K562 (cell line): ENCODE measurements around the gene HMBS. TPM values are rescaled to one million over a fixed set of nuclear protein-coding genes. Genes with fewer than 3 reads are reported as not detected.

Experiments
- ATAC-seq: fragments of 200-7000 bp; cut with Tn5 transposase; 3 replicates; pipeline ENCODE4 v1.9.1; 2020; ENCODE audit warnings: moderate library complexity
- BruUV-seq: library from RNA; stranded (reverse); fragments of 400-500 nt; replicated peaks from 2 replicates; lab custom pipeline; 2021; lab: Mats Ljungman, UMichigan
- CTCF ChIA-PET: fragments of 300-600 bp; formaldehyde crosslinking; extraction: SDS; loops from one replicate; lab custom pipeline; 2021; ENCODE audit warnings: low intra/inter-chr PET ratio; lab: Yijun Ruan, JAX
- POLR2A ChIA-PET: fragments of 300-600, 350-650 bp; sonication (Branson Sonifier 250); formaldehyde crosslinking; extraction: SDS; loops from one replicate; lab custom pipeline; 2021; ENCODE audit warnings: antibody characterized with exemption, inconsistent platforms; lab: Yijun Ruan, JAX
- DNase-seq, 4 experiments: peaks; one replicate each; pipeline versions ENCODE4 v3.0.0 to v3.0.0-alpha.2; 2011 to 2018; ENCODE audit warnings: low spot score in 3 of 4, mixed read lengths in 3 of 4; ENCODE audit errors: extremely low read depth in 1 of 4
- FAIRE-seq: peaks from 2 replicates; lab custom pipeline; 2011; peaks lifted over from hg19 to GRCh38; lab: Jason Lieb, UNC
- H2AFZ ChIP-seq: 2 replicates; pipeline ENCODE4 v1.6.0; 2011; ENCODE audit warnings: low read depth, low read length, control low read depth, inconsistent platforms
- H3K27ac ChIP-seq: fragments of 200-600 bp; 3 replicates; pipeline ENCODE4 v1.8.0; 2011; ENCODE audit warnings: low read depth, mild to moderate bottlenecking, control low read depth, inconsistent platforms, low read length, moderate library complexity, mixed read lengths; ENCODE audit errors: extremely low read depth
- H3K27me3 ChIP-seq, 2 experiments: fragments of 300-600 bp in 1 of 2; 2 replicates in 1 of 2; 3 replicates in 1 of 2; pipeline versions ENCODE4 v1.6.0 to v1.8.0; 2011; ENCODE audit warnings: inconsistent platforms in 2 of 2, low read length in 2 of 2, mild to moderate bottlenecking in 1 of 2, mixed read lengths in 1 of 2, moderate library complexity in 1 of 2; ENCODE audit not compliant: control insufficient read depth in 2 of 2, insufficient read depth in 2 of 2
- H3K36me3 ChIP-seq: fragments of 300-600 bp; 3 replicates; pipeline ENCODE4 v1.8.0; 2011; ENCODE audit warnings: mild to moderate bottlenecking, low read length, inconsistent platforms; ENCODE audit not compliant: control insufficient read depth, insufficient read depth
- H3K4me1 ChIP-seq, 2 experiments: fragments of 200-600 bp in 1 of 2; replicated peaks in 1 of 2; 2 replicates in 1 of 2; 3 replicates in 1 of 2; pipeline versions ENCODE4 v1.5.1 to v1.8.0; 2011; ENCODE audit warnings: inconsistent platforms in 2 of 2, low read length in 2 of 2, mild to moderate bottlenecking in 1 of 2, mixed read lengths in 1 of 2, moderate library complexity in 1 of 2; ENCODE audit not compliant: control insufficient read depth in 2 of 2, insufficient read depth in 2 of 2
- H3K4me2 ChIP-seq: 2 replicates; pipeline ENCODE4 v1.6.1; 2011; ENCODE audit warnings: low read length, control low read depth, inconsistent platforms, mixed read lengths; ENCODE audit not compliant: insufficient read depth
- H3K4me3 ChIP-seq: fragments of 200-600 bp; sonication (generic), shearing (Covaris generic); 2 replicates; pipeline ENCODE4 v1.5.1; 2016; ENCODE audit warnings: control low read depth, inconsistent platforms
- H3K79me2 ChIP-seq: fragments of 200-600 bp; 3 replicates; pipeline ENCODE4 v1.8.0; 2011; ENCODE audit warnings: low read length, inconsistent platforms; ENCODE audit not compliant: control insufficient read depth, insufficient read depth
- H3K9ac ChIP-seq, 2 experiments: 2 replicates each; pipeline versions ENCODE4 v1.6.0 to v1.6.1; 2011; ENCODE audit warnings: low read depth in 2 of 2, low read length in 2 of 2, control low read depth in 1 of 2, inconsistent platforms in 1 of 2, mild to moderate bottlenecking in 1 of 2, mixed read lengths in 1 of 2; ENCODE audit not compliant: insufficient read depth in 1 of 2
- H3K9me1 ChIP-seq: one replicate; pipeline ENCODE4 v1.6.0; 2011; ENCODE audit warnings: inconsistent platforms, mild to moderate bottlenecking, low read length, moderate library complexity; ENCODE audit not compliant: control insufficient read depth, insufficient read depth
- H3K9me3 ChIP-seq: replicated peaks from 2 replicates; pipeline ENCODE4 v1.5.1; 2011; ENCODE audit warnings: low read depth, low read length, inconsistent platforms; ENCODE audit not compliant: control insufficient read depth, insufficient read depth
- H4K20me1 ChIP-seq: replicated peaks from 2 replicates; pipeline ENCODE4 v1.6.1; 2011; ENCODE audit warnings: low read length, inconsistent platforms, mixed read lengths; ENCODE audit not compliant: control insufficient read depth, insufficient read depth
- GABPA ChIP-seq: fragments of 200-800 bp; sonication (Bioruptor generic); conservative IDR thresholded peaks from 2 replicates; pipeline ENCODE4 v1.6.1; 2016; ENCODE audit warnings: low read depth, missing genetic modification characterization, missing compliant biosample characterization
- HNRNPUL1 ChIP-seq: fragments of 200-400 bp; formaldehyde crosslinking; IDR thresholded peaks from 2 replicates; pipeline ENCODE4 v1.6.1; 2017; ENCODE audit warnings: low read length
- MEF2A ChIP-seq: IDR thresholded peaks from 2 replicates; pipeline ENCODE4 v1.6.1; 2011; ENCODE audit warnings: low read depth, mild to moderate bottlenecking, low read length, moderate library complexity; ENCODE audit not compliant: control insufficient read depth
- MYC ChIP-seq, 2 experiments: fragments of 250-450 bp in 1 of 2; sonication (Bioruptor Pico) in 1 of 2; IDR thresholded peaks; 2 replicates each; pipeline versions ENCODE4 v1.5.1 to v1.6.1; 2012 to 2021; ENCODE audit warnings: low read depth in 2 of 2, borderline replicate concordance in 1 of 2, improper control_type of control experiment in 1 of 2, low read length in 1 of 2, mild to moderate bottlenecking in 1 of 2, moderate library complexity in 1 of 2
- ZEB2 ChIP-seq: fragments of 450-650 bp; IDR thresholded peaks from 2 replicates; pipeline ENCODE4 v1.6.1; 2016
- ZKSCAN1 ChIP-seq: fragments of 150-350 bp; IDR thresholded peaks from 2 replicates; pipeline ENCODE4 v1.6.1; 2016; ENCODE audit warnings: low read depth, low read length
- WGBS: fragments of 100-300 bp; shearing (Covaris generic); methylation state at CpG from one replicate; pipeline ENCODE4 v1.1.6; 2016; ENCODE audit warnings: low coverage, mixed read lengths; ENCODE audit not compliant: insufficient coverage; ENCODE audit errors: missing lambda C conversion rate; 5-methylcytosine and 5-hydroxymethylcytosine counted together
- in situ Hi-C: fragments of 300-500 bp; cut with MboI; formaldehyde crosslinking; loops from 4 replicates; pipeline ENCODE4 v1.15.0; 2018; ENCODE audit warnings: inconsistent platforms, mixed read lengths
- intact Hi-C: fragments of 100-400 bp; cut with micrococcal nuclease; formaldehyde crosslinking; loops from 2 replicates; pipeline ENCODE4 v1.14.2; 2022
- polyA plus RNA-seq, 8 experiments: library from polyadenylated mRNA; depleted of rRNA in 4 of 8; stranded (reverse) in 5 of 8; unstranded in 3 of 8; fragments of >200 nt; fragmentation: Nextera tagmentation in 2 of 8; fragmentation: Illumina TruSeq in 1 of 8; extraction: Ambion mirVana in 2 of 8; extraction: Trizol in 1 of 8; gene quantifications; 2 replicates each; pipeline versions ENCODE4 v1.2.1 to v1.2.3, GENCODE V29; 2011 to 2014; ENCODE audit warnings: inconsistent platforms in 1 of 8, missing spikeins in 1 of 8
- total RNA-seq, 7 experiments: library from RNA; depleted of rRNA in 6 of 7; stranded (reverse); fragments of >200 nt in 6 of 7; fragmentation: Illumina TruSeq in 2 of 7; extraction: Trizol in 2 of 7; gene quantifications; 2 replicates each; pipeline versions ENCODE4 v1.2.1 to v1.2.3, GENCODE V29; 2011 to 2021; ENCODE audit warnings: low replicate concordance in 1 of 7
- TF ChIP-seq, protein P1 (sequence below): fragments of 250-450 bp; sonication (Bioruptor Pico); IDR thresholded peaks from 2 replicates; pipeline ENCODE4 v1.5.0; 2020; ENCODE audit warnings: mild to moderate bottlenecking
- TF ChIP-seq, protein P2 (sequence below): fragments of 450-650 bp; IDR thresholded peaks from 2 replicates; pipeline ENCODE4 v1.6.1; 2016; ENCODE audit warnings: low read depth, mild to moderate bottlenecking, moderate library complexity

Gene HMBS
- total and polyA plus RNA-seq, 9 of the 15 experiments (the other 6 are each of a cell fraction or from before 2014, with no cell fraction given): 56.9 to 385 (median 286) TPM

DNA sequence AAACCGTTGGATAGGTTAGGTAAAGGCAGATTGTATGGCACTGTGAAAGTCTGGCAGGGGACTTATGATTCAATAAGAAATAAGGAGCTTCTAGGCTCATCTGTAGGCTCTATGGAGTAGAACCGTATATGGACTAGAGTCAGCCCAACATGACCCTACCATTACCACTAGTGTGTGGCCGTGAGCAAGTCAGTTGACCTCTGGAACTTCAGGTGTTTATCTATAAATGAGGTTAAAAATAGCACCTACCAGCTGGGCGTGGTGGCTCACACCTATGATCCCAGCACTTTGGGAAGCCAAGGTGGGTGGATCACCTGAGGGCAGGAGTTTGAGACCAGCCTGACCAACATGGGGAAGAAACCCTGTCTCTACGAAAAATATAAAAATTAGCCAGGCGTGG lies 41.1 kb downstream of the HMBS start:
- ChIA-PET POLR2A (interaction anchor here (1.2 to 1.5 kb wide), 2 partner anchors 19 to 31 kb away, joined by 5 read pairs; partner anchors contain the start of gene C2CD2L), CTCF (no interaction called here)
- in situ Hi-C loops: no loop called here
- no peak for FAIRE-seq
- no peak overlapping the region for H3K4me3 ChIP-seq
- no peak for ATAC-seq
- no peaks in the 10 kb centered on the region for H4K20me1 ChIP-seq
- H2AFZ ChIP-seq: no peak overlapping the region
- 60% methylated on average over 6 of the region's 6 CpGs for WGBS
- H3K27ac ChIP-seq: no peak overlapping the region
- no peak overlapping the region for H3K9ac ChIP-seq
- H3K4me1 ChIP-seq: peaks cover 5 to 12% of the 10 kb centered on the region in 2 experiments; a peak in 4 of 5 replicates
- no peaks in the 10 kb centered on the region for H3K27me3 ChIP-seq
- H3K9me3 ChIP-seq: no peaks in the 10 kb centered on the region
- peak in 1 of 4 experiments; percentile 19 for DNase-seq
- TF ChIP-seq ZEB2: no peak
- 0 out of 2 replicates have a peak, but pooled peaks have one; percentile 55 for TF ChIP-seq MEF2A
- no peak overlapping the region for H3K4me2 ChIP-seq
- peaks cover 28% of the 10 kb centered on the region; the same call in 1 of the 3 replicates for H3K36me3 ChIP-seq
- H3K79me2 ChIP-seq: peaks cover 20% of the 10 kb centered on the region
- BruUV-seq: no TSS peak
- intact Hi-C loops: no loop called here
- H3K9me1 ChIP-seq: no peaks in the 10 kb centered on the region

DNA sequence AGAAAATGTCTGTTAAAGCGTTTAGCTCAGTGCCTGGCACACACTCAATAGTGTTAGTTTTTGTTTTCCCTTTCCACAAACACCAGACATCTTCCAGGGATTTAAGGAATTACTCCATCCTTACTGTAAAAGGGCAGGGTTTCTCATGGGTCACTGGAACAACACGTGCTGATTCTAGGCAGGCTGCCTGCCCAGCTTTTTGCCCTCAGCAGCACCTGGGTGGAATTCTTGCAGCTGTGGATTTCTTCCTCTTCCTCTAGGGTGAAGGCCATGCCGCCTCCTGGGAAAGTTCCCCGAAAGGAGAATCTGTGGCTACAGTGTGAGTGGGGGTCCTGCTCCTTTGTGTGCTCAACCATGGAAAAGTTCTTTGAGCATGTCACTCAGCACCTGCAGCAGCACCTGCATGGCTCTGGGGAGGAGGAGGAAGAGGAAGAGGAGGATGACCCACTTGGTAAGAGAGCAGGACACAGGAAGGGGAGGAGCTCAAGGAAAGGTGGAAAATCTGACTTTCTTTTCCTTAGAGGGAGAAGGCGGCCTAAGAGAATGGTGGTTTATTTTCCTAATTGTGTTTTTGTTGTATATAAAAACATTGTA lies 42.1 kb downstream of the HMBS start:
- Histone ChIP-seq H3K27ac (no peak overlapping the region), H3K9me3 (no peaks in the 10 kb centered on the region), H3K27me3 (no peaks in the 10 kb centered on the region), H3K79me2 (peaks cover 15% of the 10 kb centered on the region), H3K9me1 (no peaks in the 10 kb centered on the region), H3K4me1 (peaks cover 4 to 5% of the 10 kb centered on the region in 2 experiments; a peak in 4 of 5 replicates), H3K4me2 (no peak overlapping the region), H2AFZ (no peak overlapping the region), H3K4me3 (no peak overlapping the region), H4K20me1 (no peaks in the 10 kb centered on the region), H3K36me3 (peaks cover 34% of the 10 kb centered on the region; the same call in 1 of the 3 replicates), H3K9ac (peak overlapping the region in 1 of 2 experiments; percentile 74; a peak in 1 of 4 replicates)
- intact Hi-C loops: no loop called here
- ATAC-seq (no peak; the same call in 2 of the 3 replicates), FAIRE-seq (no peak), DNase-seq (no peak)
- ChIA-PET CTCF (no interaction called here), POLR2A (interaction anchor here (0.7 to 1.5 kb wide), 4 partner anchors 20 to 39 kb away, joined by 4 to 5 read pairs (median 4); partner anchors contain the start of genes ABCG4 and C2CD2L)
- in situ Hi-C loops: no loop called here
- BruUV-seq: no TSS peak
- WGBS: 65% methylated on average over 5 of the region's 5 CpGs
- TF ChIP-seq MYC (IDR thresholded peaks at IDR 0.05; ENCODE audit: low read depth, low read length): no peak
- no peak for TF ChIP-seq MYC (CRISPR knock-in tag; IDR thresholded peaks at IDR 0.05; ENCODE audit: borderline replicate concordance, low read depth)
- TF ChIP-seq, protein P1, sequence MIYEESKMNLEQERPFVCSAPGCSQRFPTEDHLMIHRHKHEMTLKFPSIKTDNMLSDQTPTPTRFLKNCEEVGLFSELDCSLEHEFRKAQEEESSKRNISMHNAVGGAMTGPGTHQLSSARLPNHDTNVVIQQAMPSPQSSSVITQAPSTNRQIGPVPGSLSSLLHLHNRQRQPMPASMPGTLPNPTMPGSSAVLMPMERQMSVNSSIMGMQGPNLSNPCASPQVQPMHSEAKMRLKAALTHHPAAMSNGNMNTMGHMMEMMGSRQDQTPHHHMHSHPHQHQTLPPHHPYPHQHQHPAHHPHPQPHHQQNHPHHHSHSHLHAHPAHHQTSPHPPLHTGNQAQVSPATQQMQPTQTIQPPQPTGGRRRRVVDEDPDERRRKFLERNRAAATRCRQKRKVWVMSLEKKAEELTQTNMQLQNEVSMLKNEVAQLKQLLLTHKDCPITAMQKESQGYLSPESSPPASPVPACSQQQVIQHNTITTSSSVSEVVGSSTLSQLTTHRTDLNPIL (CRISPR knock-in tag): no peak
- TF ChIP-seq HNRNPUL1: no peak
- TF ChIP-seq ZKSCAN1: no peak
- no peak for TF ChIP-seq GABPA (tag)
- TF ChIP-seq, protein P2, sequence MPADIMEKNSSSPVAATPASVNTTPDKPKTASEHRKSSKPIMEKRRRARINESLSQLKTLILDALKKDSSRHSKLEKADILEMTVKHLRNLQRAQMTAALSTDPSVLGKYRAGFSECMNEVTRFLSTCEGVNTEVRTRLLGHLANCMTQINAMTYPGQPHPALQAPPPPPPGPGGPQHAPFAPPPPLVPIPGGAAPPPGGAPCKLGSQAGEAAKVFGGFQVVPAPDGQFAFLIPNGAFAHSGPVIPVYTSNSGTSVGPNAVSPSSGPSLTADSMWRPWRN: no peak
